Liver (tissue), 3 donors: ENCODE measurements around the gene SRC.

ENCODE experiments used
- ATF3 ChIP-seq: IDR thresholded peaks from 2 replicates; pipeline ENCODE4 v1.6.1; 2016; ENCODE audit warnings: antibody characterized with exemption
- CTCF ChIP-seq: fragments of 150-350 bp; IDR thresholded peaks from 2 replicates; pipeline ENCODE4 v1.5.1; 2017; ENCODE audit warnings: improper control_type of control experiment, low read depth, low read length; ENCODE audit not compliant: missing input control
- FOXA2 ChIP-seq: IDR thresholded peaks from 2 replicates; pipeline ENCODE4 v1.6.1; 2016; ENCODE audit warnings: antibody characterized with exemption
- NR2F2 ChIP-seq: IDR thresholded peaks from 2 replicates; pipeline ENCODE4 v1.6.1; 2016; ENCODE audit warnings: antibody characterized with exemption
- REST ChIP-seq: IDR thresholded peaks from 2 replicates; pipeline ENCODE4 v1.6.1; 2016; ENCODE audit warnings: antibody characterized with exemption, mild to moderate bottlenecking
- RXRA ChIP-seq, 2 donors: IDR thresholded peaks; 2 replicates each; pipeline ENCODE4 v1.6.1; 2017 to 2018; ENCODE audit warnings: antibody characterized with exemption in 2 of 2, mild to moderate bottlenecking in 1 of 2
- YY1 ChIP-seq: IDR thresholded peaks from 2 replicates; pipeline ENCODE4 v1.6.1; 2016; ENCODE audit warnings: antibody characterized with exemption, mild to moderate bottlenecking
- ZBTB33 ChIP-seq: IDR thresholded peaks from 2 replicates; pipeline ENCODE4 v1.6.1; 2016; ENCODE audit warnings: antibody characterized with exemption
- donor health status: healthy.
- donor health status: healthy.

- TF ChIP-seq CTCF (no peak), YY1 (no peak), ZBTB33 (no peak), ATF3 (no peak), REST (no peak), FOXA2 (no peak), RXRA (IDR thresholded peaks at IDR 0.05) (no peak), NR2F2 (no peak)
Measured at GRCh38 chr20:37305839-37306238, 40.1 kb upstream of the SRC start.
